Measurements from ENCODE around the gene PTPRR. TPM values are rescaled to one million over a fixed set of nuclear protein-coding genes. Genes with fewer than 3 reads are reported as not detected.
A peak's percentile ranks its signal among the peaks of the same experiment; 100 is the strongest.

Gene PTPRR
- total and polyA plus RNA-seq, 8 donors, result 0.45 to 11.1 (median 3.9) TPM; not detected in 2

GRCh38 chr12:70757830-70758493 lies 162.6 kb downstream of the PTPRR start:
- no peak for DNase-seq
- no peak overlapping the region for H3K4me3 ChIP-seq
- no peaks in the 10 kb centered on the region for H3K36me3 ChIP-seq
- no peak for TF ChIP-seq CTCF (IDR thresholded peaks at IDR 0.05)
- TF ChIP-seq POLR2A (IDR thresholded peaks at IDR 0.05), result no peak
- no peak for TF ChIP-seq POLR2AphosphoS5 (IDR thresholded peaks at IDR 0.05)
- TF ChIP-seq EP300 (IDR thresholded peaks at IDR 0.05), result no peak
- WGBS, 5 donors, result 72 to 89% (median 79%) methylated on average over 1 of the region's 1 CpG
- intact Hi-C loops (cut with DNase I; ENCODE audit: low total_unique reads), result no loop called here
- peaks cover 0 to 23% (median 9%) of the 10 kb centered on the region in 4 donors for H3K4me1 ChIP-seq
- H3K9me3 ChIP-seq, result no peaks in the 10 kb centered on the region
- H3K27me3 ChIP-seq, result no peaks in the 10 kb centered on the region
- H3K27ac ChIP-seq, result no peak overlapping the region

GRCh38 chr12:70756791-70757190 lies 163.7 kb downstream of the PTPRR start:
- Histone ChIP-seq H3K4me1 (peaks cover 0 to 23% (median 9%) of the 10 kb centered on the region in 4 donors), H3K27me3 (no peaks in the 10 kb centered on the region), H3K36me3 (no peaks in the 10 kb centered on the region), H3K4me3 (no peak overlapping the region), H3K9me3 (no peaks in the 10 kb centered on the region), H3K27ac (peak overlapping the region in 1 of 5 donors; percentile 7)
- intact Hi-C loops (cut with DNase I; ENCODE audit: low total_unique reads), result no loop called here
- peak in 1 of 2 donors; percentile 39 for DNase-seq
- WGBS, 5 donors, result 12 to 48% (median 26%) methylated on average over 2 of the region's 2 CpGs
- TF ChIP-seq POLR2A (IDR thresholded peaks at IDR 0.05), result no peak
- no peak for TF ChIP-seq EP300 (IDR thresholded peaks at IDR 0.05)
- TF ChIP-seq CTCF (IDR thresholded peaks at IDR 0.05), result no peak
- no peak for TF ChIP-seq POLR2AphosphoS5 (IDR thresholded peaks at IDR 0.05)

- intact Hi-C loops (cut with DNase I; ENCODE audit: low total_unique reads), result no loop called here
- 14 to 30% (median 21%) methylated on average over 2 of the region's 2 CpGs for WGBS, 5 donors
- peak in 1 of 2 donors; percentile 63 for DNase-seq
- Histone ChIP-seq H3K27ac (peak overlapping the region in 1 of 5 donors; percentile 21), H3K36me3 (no peaks in the 10 kb centered on the region), H3K4me1 (peaks cover 0 to 23% (median 9%) of the 10 kb centered on the region in 4 donors), H3K9me3 (no peaks in the 10 kb centered on the region), H3K27me3 (no peaks in the 10 kb centered on the region), H3K4me3 (no peak overlapping the region)
- no peak for TF ChIP-seq CTCF (IDR thresholded peaks at IDR 0.05)
- TF ChIP-seq POLR2A (IDR thresholded peaks at IDR 0.05), result no peak
- TF ChIP-seq POLR2AphosphoS5 (IDR thresholded peaks at IDR 0.05), result no peak
- TF ChIP-seq EP300 (IDR thresholded peaks at IDR 0.05), result no peak
Observed at GRCh38 chr12:70756118-70756517, 164.4 kb downstream of the PTPRR start.

- 25 to 47% (median 32%) methylated on average over 6 of the region's 6 CpGs for WGBS, 5 donors
- H3K4me3 ChIP-seq, result peak overlapping the region; percentile 8 to 33 (median 30)
Observed at GRCh38 chr12:70754330-70754741, 166.2 kb downstream of the PTPRR start.

GRCh38 chr12:70752327-70752726 lies 168.2 kb downstream of the PTPRR start:
- H3K27me3 ChIP-seq, result no peaks in the 10 kb centered on the region
- peaks cover 0 to 17% (median 8%) of the 10 kb centered on the region in 4 donors for H3K4me1 ChIP-seq
- TF ChIP-seq CTCF (IDR thresholded peaks at IDR 0.05) (no peak), EP300 (IDR thresholded peaks at IDR 0.05) (no peak), POLR2A (IDR thresholded peaks at IDR 0.05) (no peak)
- WGBS, 5 donors, result 57 to 78% (median 71%) methylated on average over 3 of the region's 3 CpGs
- no peaks in the 10 kb centered on the region for H3K9me3 ChIP-seq
- no peak overlapping the region for H3K27ac ChIP-seq
- H3K36me3 ChIP-seq, result no peaks in the 10 kb centered on the region
- no peak for DNase-seq
- intact Hi-C loops (cut with DNase I; ENCODE audit: low total_unique reads), result no loop called here
- no peak overlapping the region for H3K4me3 ChIP-seq

More at GRCh38 chr12:70754330-70754741, 166.2 kb downstream of the PTPRR start:
- Histone ChIP-seq H3K9me3 (no peaks in the 10 kb centered on the region), H3K27me3 (no peaks in the 10 kb centered on the region), H3K27ac (peak overlapping the region; percentile 9 to 72 (median 28)), H3K4me1 (peaks cover 0 to 23% (median 9%) of the 10 kb centered on the region in 4 donors), H3K36me3 (no peaks in the 10 kb centered on the region)
- TF ChIP-seq POLR2AphosphoS5 (IDR thresholded peaks at IDR 0.05), result peak in 1 of 3 donors; percentile 56
- no peak for TF ChIP-seq POLR2A (IDR thresholded peaks at IDR 0.05)
- TF ChIP-seq EP300 (IDR thresholded peaks at IDR 0.05), result no peak
- peak in 1 of 2 donors; percentile 51 for DNase-seq
- intact Hi-C loops (cut with DNase I; ENCODE audit: low total_unique reads), result no loop called here

Data from stomach (tissue), 9 donors.